TTC549 (cell line): ENCODE data around the gene ADAM8.

ENCODE experiments used
- FAIRE-seq: peaks from 2 replicates; lab custom pipeline; 2012; peaks lifted over from hg19 to GRCh38; lab: Jason Lieb, UNC

ADAM8 gene

GRCh38 chr10:133281084-133281483, 4.4 kb upstream of the ADAM8 start:
- FAIRE-seq = no peak

- no peak for FAIRE-seq
Observed at GRCh38 chr10:133280391-133281059, 3.9 kb upstream of the ADAM8 start.

DNA sequence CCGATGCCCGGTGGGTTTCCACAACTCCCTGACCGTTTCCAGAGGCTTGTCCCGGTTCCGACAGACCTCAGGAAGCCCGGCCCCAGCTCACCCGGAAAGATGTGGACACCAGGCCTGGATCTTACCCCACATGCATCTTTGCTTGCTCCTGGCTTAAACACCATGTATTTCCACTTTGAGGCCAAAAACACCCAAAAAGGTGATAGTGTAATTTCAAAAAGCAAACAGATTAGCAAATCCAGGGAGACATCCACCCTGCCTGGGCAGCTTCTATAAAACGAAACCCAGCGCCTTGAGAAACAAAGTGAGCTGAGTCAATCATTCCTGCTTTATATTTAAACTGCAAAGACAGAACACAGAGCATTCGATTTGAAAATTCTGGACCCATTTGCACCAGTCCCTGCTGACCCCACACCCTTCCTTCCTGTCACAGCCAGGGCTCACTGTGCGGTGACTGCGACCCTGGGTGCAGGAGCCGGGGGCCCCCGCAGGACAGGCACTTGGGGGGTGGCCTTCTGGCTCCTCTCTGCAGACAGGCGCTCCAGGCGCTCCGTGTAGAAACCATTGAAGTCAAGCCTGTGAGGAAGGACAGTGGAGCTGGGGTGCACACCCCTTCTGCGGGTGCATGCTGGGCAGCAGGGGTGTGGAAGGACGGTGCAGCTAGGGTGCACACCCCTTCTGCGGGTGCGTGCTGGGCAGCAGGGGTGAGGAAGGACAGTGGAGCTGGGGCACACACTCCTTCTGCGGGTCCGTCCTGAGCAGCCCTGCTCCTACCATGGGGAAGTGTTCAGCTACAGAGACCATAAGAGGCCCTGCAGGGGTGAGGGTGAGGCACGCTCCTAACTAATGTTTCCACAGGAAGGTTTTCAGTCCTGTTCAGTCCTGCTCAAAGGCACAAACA, 2.9 kb upstream of the ADAM8 start:
- no peak for FAIRE-seq

- no peak for FAIRE-seq
Observed at GRCh38 chr10:133278577-133279265, 2.1 kb upstream of the ADAM8 start.

- FAIRE-seq = no peak
Observed at GRCh38 chr10:133277993-133278576, 1.4 kb upstream of the ADAM8 start.

- no peak for FAIRE-seq
Observed at GRCh38 chr10:133277277-133277992, 767 bp upstream of the ADAM8 start.

DNA sequence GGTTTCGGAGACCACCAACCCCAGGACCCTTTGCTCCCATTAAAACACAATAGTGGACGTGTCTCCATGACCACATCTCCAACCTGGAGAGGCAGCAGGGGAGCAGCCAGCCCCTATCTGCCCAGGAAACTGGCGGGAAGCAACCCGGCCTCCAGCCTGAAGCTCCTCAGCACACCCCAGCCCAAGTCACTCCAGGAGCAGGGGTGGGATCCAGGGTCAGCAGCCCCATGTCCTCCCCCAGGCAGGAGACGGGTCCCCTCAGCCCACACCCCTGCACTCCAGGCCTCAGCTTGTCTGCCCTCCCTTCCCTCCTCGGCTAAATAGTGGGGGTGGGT, 601 bp downstream of the ADAM8 start:
- FAIRE-seq = no peak

DNA sequence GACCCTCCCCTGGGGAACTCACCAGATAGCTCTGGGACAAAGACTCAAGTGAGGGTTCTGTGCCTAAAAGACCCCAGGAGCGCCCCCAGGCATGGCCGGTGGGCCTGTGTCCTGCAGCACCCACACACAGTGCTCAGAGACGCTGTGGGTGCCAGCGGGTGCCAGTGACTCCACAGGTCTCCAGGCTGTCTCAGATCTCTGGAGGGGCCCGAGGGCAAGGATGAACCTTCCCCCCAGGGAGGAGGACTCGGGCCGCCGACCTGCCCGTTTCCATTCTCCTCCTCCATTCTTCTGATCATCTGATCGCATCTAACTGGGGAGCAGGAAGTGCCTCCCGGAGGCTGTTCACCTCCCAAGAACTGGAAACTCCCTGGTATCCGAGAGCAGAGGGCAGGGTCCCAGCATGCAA, 980 bp downstream of the ADAM8 start:
- FAIRE-seq = no peak

- no peak for FAIRE-seq
Observed at GRCh38 chr10:133274751-133275683, 1.7 kb downstream of the ADAM8 start.

DNA sequence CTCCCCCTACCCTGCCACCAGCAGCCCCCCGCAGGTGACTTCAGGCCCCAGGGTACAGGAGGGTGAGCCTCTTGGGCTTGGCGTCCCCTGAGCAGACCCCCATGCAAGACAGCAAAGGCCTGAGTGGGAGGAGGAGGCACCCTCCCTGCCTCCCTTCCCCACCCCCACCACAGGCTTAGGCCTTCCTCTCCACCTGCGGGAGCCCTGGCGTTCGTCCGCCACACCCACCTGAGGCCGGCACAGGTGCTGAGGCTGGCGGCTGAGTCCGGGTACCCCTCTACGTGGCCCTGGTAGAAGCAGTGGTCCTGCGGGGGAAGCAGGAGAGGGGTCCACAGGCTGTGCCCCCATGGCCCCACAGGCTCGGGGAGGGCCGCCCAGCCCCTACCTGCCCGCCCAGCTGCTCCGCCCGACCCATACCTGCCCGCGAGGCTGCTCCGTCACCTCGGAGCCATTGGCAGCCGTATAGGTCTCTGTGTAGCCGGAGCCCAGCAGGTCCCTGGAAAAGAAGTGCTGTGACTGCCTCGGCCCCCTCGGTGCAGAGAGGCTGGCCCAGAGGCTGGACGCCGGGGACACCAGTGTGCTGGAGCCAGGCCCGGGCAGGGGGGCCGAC, 3.0 kb downstream of the ADAM8 start:
- no peak for FAIRE-seq

DNA sequence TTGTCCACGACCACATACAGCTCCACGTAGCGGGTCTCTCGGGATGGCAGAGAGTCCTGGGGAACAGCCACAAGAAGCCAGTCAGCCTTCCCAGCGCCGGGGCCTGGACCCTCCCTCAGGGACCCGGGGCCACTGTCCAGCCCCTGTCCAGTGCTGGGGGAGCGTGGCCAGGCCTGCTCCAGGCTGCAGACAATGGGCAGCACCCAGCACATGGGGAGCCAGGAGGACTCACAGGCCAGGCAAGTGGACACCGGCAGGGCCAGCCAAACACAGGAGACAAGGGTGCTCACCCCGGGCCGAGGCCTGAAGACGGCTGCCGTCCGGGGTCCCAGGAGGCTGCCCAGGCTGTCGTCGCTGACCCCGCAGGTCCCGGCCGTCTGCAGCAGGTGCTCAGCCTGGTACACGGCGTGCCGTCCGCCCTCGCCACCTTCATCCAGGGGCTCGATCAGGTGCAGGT, 3.7 kb downstream of the ADAM8 start:
- FAIRE-seq = no peak

GRCh38 chr10:133272301-133272963, 4.2 kb downstream of the ADAM8 start:
- no peak for FAIRE-seq

- FAIRE-seq = no peak
Observed at GRCh38 chr10:133271521-133272300, 5.0 kb downstream of the ADAM8 start.

DNA sequence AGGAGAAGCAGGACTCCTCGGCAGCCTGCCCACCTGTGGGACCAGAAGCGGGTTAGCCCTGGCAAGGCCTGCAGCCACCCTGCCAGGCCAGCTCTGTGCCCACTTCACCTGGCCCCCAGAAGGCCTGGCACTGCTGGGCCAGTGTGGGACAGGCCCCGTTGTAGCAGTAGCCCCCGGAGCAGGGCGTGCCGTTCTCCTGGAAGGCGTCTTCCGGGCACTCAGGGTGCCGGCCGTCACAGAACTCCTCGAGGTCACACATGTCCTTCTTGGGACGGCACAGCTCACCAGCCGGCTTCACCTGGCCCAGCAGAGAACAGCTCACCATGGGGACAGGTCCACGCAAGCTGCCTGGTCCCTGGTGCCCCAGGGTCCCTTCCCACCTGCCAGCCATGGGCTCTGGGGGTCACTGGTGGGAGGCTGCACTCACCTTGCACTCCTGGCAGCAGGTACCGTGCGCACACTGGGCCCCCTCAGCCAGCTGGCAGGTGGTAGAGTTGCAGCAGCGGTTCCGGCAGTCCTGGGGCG, 5.8 kb downstream of the ADAM8 start:
- no peak for FAIRE-seq

DNA sequence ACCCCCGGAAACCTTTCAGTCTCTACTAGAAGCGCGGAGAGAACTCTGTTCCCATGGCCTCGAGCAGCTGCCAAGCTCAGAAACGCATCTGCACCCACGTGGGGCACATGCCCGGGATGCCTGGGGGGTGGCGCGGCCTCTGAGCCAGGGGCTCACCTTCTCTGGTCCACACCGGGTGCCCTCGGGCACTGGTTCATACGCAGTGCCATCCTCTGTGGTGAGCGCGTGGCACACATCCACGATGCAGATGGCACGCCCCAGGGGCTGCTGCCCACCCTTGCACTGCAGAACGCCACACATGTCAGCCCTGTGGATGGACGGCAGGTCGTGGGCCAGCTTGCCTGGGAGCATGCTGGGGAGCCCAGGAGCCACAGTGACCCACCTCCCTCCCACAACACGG, 6.5 kb downstream of the ADAM8 start:
- FAIRE-seq = no peak

DNA sequence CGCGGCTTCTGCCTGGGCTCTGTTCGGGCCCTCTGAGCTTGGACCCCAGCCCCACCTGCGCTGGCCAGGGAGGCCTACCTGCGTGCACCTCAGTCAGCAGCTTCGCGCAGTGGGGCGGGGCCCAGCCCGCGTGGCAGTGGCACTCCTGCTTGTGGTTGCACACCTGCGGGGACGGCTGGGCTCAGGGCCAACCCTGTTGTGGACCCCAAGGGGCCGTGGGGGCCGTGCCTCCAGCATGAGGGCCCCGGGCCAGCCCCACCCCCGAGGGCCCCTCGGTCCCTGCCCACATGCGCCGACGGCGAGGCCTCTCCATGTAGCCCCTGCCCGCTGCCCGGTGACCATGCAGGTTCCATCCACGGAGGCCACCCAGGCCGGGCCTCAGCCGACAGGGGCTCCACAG, 7.3 kb downstream of the ADAM8 start:
- no peak for FAIRE-seq

GRCh38 chr10:133268532-133268931, 8.1 kb downstream of the ADAM8 start:
- no peak for FAIRE-seq

DNA sequence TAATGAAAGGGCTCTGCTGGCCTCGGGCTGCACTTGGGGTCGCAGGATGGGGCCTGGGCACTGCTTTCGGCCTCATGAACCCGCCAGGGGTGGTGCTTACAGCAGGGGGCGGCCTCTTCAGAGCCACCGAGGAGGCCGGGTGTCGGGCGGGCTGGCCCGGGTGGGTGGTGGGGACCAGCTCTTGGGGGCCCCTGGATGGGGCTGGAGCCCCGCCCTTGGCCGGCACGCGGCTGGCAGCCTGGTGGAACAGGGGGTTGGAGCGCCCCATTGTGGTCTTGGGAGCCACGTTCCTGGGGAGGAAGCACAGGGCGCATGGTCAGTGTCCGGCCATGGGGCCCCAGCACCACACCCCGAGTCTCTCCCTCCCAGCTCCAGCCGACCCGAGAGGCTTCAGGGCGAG, 8.8 kb downstream of the ADAM8 start:
- no peak for FAIRE-seq

DNA sequence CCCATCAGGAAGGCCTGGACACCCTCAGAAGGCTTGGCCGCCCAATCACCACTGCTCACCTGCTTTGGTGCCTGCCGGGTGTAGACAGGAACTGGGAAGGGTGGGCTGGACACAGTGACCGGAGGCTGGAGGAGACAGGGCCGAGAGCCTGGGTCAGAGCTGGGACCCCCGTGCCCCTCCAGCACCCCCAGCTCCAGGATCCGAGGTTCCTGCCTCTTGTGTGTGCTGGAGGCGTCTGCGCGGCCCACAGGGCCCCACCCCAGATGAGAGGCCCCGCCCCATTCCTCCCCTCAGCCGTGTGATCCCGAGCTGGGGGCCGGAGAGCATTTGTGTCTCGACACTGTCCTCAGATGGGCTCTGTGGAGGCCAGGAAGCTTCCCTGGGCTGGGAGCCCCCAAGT, 9.4 kb downstream of the ADAM8 start:
- no peak for FAIRE-seq
